Activated CD8-positive, alpha-beta T cell treated with anti-CD3 and anti-CD28 coated beads for 36 hours (primary cell): ENCODE measurements around the gene UBL4A. TPM values are rescaled to one million over a fixed set of nuclear protein-coding genes. Genes with fewer than 3 reads are reported as not detected.

Source experiments
- ATAC-seq: fragments of 200-7000 bp; cut with Tn5 transposase; one replicate; pipeline ENCODE4 v1.10.0; 2021; ENCODE audit warnings: mild to moderate bottlenecking, moderate library complexity
- CTCF ChIA-PET: fragments of 350-600 bp; sonication (Branson Sonifier 250); formaldehyde crosslinking; loops from one replicate; lab custom pipeline; 2021; ENCODE audit warnings: antibody characterized with exemption; lab: Charles Lee
- POLR2A ChIA-PET: fragments of 350-600 bp; sonication (Branson Sonifier 250); formaldehyde crosslinking; loops from one replicate; lab custom pipeline; 2021; ENCODE audit warnings: antibody characterized with exemption; lab: Charles Lee
- DNase-seq: peaks from one replicate; pipeline ENCODE4 v3.0.0-alpha.2; 2020
- H3K27ac Mint-ChIP-seq: one replicate; pipeline ENCODE4 v1.8.0; 2021; ENCODE audit warnings: mild to moderate bottlenecking, mixed read lengths
- H3K27me3 Mint-ChIP-seq: one replicate; pipeline ENCODE4 v1.8.0; 2021; ENCODE audit warnings: mixed read lengths
- H3K36me3 Mint-ChIP-seq: one replicate; pipeline ENCODE4 v1.8.0; 2021; ENCODE audit warnings: low read depth, mixed read lengths
- H3K4me1 Mint-ChIP-seq: one replicate; pipeline ENCODE4 v1.8.0; 2021; ENCODE audit warnings: low read depth, mixed read lengths
- H3K4me3 Mint-ChIP-seq: one replicate; pipeline ENCODE4 v1.8.0; 2021; ENCODE audit warnings: mild to moderate bottlenecking, moderate library complexity, mixed read lengths
- H3K9me3 Mint-ChIP-seq: one replicate; pipeline ENCODE4 v1.8.0; 2021; ENCODE audit warnings: mixed read lengths
- intact Hi-C: fragments of 100-400 bp; cut with micrococcal nuclease; formaldehyde crosslinking; loops from one replicate; pipeline ENCODE4 v1.10.0; 2022
- total RNA-seq, 2 experiments: library from RNA; stranded (reverse); gene quantifications; one replicate each; pipeline ENCODE4 v1.2.3, GENCODE V29; 2021
- TF ChIP-seq, protein P1 (sequence below): fragments of 200-600 bp; IDR thresholded peaks from one replicate; pipeline ENCODE4 v1.8.0; 2022; ENCODE audit warnings: antibody characterized with exemption, mild to moderate bottlenecking

UBL4A gene
- total RNA-seq, 2 experiments from 2014 or later, result 46.5 to 47.6 TPM

DNA sequence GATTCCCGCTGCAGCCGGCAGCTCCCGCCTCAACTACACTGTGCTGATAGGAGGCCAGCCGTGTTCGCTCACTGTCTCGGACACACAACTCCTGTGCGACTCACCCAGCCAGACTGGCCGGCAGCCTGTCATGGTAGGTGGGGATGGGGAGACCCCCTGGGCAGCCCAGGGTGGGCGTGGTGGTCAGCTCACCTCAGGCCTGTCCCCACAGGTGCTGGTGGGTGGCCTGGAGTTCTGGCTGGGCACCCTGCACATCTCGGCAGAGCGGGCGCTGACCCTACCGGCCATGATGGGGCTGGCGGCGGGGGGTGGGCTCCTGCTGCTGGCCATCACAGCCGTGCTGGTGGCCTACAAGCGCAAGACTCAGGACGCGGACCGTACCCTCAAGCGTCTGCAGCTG is 18.9 kb downstream of the UBL4A start:
- intact Hi-C loops, result no loop called here
- ATAC-seq (no peak), DNase-seq (no peak)
- H3K9me3 Mint-ChIP-seq, result no peaks in the 10 kb centered on the region
- CTCF ChIA-PET, result no interaction called here
- no peaks in the 10 kb centered on the region for H3K4me1 Mint-ChIP-seq
- TF ChIP-seq, protein P1, sequence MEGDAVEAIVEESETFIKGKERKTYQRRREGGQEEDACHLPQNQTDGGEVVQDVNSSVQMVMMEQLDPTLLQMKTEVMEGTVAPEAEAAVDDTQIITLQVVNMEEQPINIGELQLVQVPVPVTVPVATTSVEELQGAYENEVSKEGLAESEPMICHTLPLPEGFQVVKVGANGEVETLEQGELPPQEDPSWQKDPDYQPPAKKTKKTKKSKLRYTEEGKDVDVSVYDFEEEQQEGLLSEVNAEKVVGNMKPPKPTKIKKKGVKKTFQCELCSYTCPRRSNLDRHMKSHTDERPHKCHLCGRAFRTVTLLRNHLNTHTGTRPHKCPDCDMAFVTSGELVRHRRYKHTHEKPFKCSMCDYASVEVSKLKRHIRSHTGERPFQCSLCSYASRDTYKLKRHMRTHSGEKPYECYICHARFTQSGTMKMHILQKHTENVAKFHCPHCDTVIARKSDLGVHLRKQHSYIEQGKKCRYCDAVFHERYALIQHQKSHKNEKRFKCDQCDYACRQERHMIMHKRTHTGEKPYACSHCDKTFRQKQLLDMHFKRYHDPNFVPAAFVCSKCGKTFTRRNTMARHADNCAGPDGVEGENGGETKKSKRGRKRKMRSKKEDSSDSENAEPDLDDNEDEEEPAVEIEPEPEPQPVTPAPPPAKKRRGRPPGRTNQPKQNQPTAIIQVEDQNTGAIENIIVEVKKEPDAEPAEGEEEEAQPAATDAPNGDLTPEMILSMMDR, result no peak
- no peaks in the 10 kb centered on the region for H3K36me3 Mint-ChIP-seq
- no peak overlapping the region for H3K4me3 Mint-ChIP-seq
- no peaks in the 10 kb centered on the region for H3K27me3 Mint-ChIP-seq
- no peak overlapping the region for H3K27ac Mint-ChIP-seq
- POLR2A ChIA-PET, result interaction anchor here (0.9 kb wide), 1 partner anchor 22 kb away, joined by 3 read pairs; no protein-coding TSS in a partner anchor

DNA sequence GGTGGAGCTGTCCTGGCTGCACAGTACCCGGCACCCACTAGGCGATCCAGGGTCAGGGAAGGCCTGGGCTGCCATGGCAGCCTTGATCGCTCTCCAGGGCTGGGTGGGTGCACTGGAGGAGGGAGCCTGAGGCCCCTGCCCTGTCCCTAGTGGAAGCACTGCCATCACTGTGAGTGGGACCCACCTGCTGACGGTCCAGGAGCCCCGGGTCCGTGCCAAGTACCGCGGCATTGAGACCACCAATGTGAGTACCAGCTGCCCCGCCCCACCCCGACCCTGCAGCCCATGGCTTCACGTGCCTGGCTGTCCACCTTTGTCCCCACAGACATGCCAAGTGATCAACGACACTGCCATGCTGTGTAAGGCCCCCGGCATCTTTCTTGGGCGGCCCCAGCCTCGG is 19.5 kb downstream of the UBL4A start:
- H3K4me1 Mint-ChIP-seq, result no peaks in the 10 kb centered on the region
- TF ChIP-seq, protein P1, result no peak
- H3K9me3 Mint-ChIP-seq, result no peaks in the 10 kb centered on the region
- no peak overlapping the region for H3K27ac Mint-ChIP-seq
- DNase-seq, result no peak
- no peak for ATAC-seq
- no peaks in the 10 kb centered on the region for H3K27me3 Mint-ChIP-seq
- H3K36me3 Mint-ChIP-seq, result no peaks in the 10 kb centered on the region
- H3K4me3 Mint-ChIP-seq, result no peak overlapping the region
- ChIA-PET CTCF (no interaction called here), POLR2A (interaction anchor here (0.9 kb wide), 1 partner anchor 23 kb away, joined by 3 read pairs; no protein-coding TSS in a partner anchor)
- intact Hi-C loops, result no loop called here

DNA sequence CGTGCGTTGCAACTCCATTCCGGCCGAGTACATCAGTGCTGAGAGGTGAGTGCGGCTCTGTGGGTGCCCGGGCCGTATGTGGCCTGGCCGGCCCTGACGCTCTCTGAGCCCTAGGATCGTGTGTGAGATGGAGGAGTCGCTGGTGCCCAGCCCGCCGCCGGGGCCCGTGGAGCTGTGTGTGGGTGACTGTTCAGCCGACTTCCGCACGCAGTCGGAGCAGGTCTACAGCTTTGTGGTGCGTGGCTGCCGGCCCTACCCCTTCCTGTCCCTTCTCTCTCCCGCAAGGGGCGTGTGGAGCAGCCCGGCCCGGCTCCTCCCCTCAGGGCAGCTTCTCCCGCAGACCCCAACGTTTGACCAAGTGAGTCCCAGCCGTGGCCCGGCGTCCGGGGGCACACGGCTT is 20.4 kb downstream of the UBL4A start:
- CTCF ChIA-PET, result no interaction called here
- ATAC-seq, result no peak
- no peak for DNase-seq
- H3K4me3 Mint-ChIP-seq, result no peak overlapping the region
- H3K27me3 Mint-ChIP-seq, result no peaks in the 10 kb centered on the region
- no peaks in the 10 kb centered on the region for H3K9me3 Mint-ChIP-seq
- peaks cover 3% of the 10 kb centered on the region for H3K4me1 Mint-ChIP-seq
- intact Hi-C loops, result no loop called here
- peaks cover under 1% of the 10 kb centered on the region for H3K36me3 Mint-ChIP-seq
- H3K27ac Mint-ChIP-seq, result no peak overlapping the region
- TF ChIP-seq, protein P1, result no peak
- POLR2A ChIA-PET, result interaction anchor here (1.3 kb wide), 1 partner anchor 11 kb away, joined by 3 read pairs; no protein-coding TSS in a partner anchor

GRCh38 chrX:154465601-154466000 is 20.8 kb downstream of the UBL4A start:
- H3K27ac Mint-ChIP-seq, result no peak overlapping the region
- no peak overlapping the region for H3K4me3 Mint-ChIP-seq
- ATAC-seq (no peak), DNase-seq (no peak)
- no peaks in the 10 kb centered on the region for H3K27me3 Mint-ChIP-seq
- peaks cover 2% of the 10 kb centered on the region for H3K36me3 Mint-ChIP-seq
- ChIA-PET CTCF (no interaction called here), POLR2A (interaction anchor here (1.3 to 2.7 kb wide), 2 partner anchors 11 to 66 kb away, joined by 3 to 9 read pairs; no protein-coding TSS in a partner anchor)
- intact Hi-C loops, result no loop called here
- TF ChIP-seq, protein P1, result no peak
- H3K4me1 Mint-ChIP-seq, result peaks cover 3% of the 10 kb centered on the region
- no peaks in the 10 kb centered on the region for H3K9me3 Mint-ChIP-seq

GRCh38 chrX:154464806-154465365 is 21.5 kb downstream of the UBL4A start:
- ATAC-seq (no peak), DNase-seq (no peak)
- Mint-ChIP-seq H3K36me3 (peaks cover 2% of the 10 kb centered on the region), H3K27ac (no peak overlapping the region), H3K9me3 (no peaks in the 10 kb centered on the region), H3K27me3 (no peaks in the 10 kb centered on the region), H3K4me1 (peaks cover 3% of the 10 kb centered on the region), H3K4me3 (no peak overlapping the region)
- ChIA-PET CTCF (no interaction called here), POLR2A (interaction anchor here (1.3 to 2.7 kb wide), 2 partner anchors 12 to 65 kb away, joined by 3 to 9 read pairs; no protein-coding TSS in a partner anchor)
- TF ChIP-seq, protein P1, result no peak
- intact Hi-C loops, result no loop called here
